HG03342 (cell line): ENCODE results near the gene PRPF6.
A peak's percentile ranks its signal among the peaks of the same experiment; 100 is the strongest.

ENCODE experiments used
- ATAC-seq: cut with Tn5 transposase; IDR thresholded peaks from one replicate; pipeline ENCODE4 v1.9.1; 2021; ENCODE audit warnings: mild to moderate bottlenecking, moderate library complexity; ENCODE audit not compliant: unreplicated experiment

Gene PRPF6

GRCh38 chr20:64062276-64062595 is 81.3 kb downstream of the PRPF6 start:
- ATAC-seq, result no peak

- ATAC-seq, result peak; percentile 81
Measured at GRCh38 chr20:64062596-64063388, 81.9 kb downstream of the PRPF6 start, which contains the start of gene TCEA2. Gene TCEA2 (plus strand): TSS chr20:64063198. CDS start chr20:64063313, 115 bp downstream.

DNA sequence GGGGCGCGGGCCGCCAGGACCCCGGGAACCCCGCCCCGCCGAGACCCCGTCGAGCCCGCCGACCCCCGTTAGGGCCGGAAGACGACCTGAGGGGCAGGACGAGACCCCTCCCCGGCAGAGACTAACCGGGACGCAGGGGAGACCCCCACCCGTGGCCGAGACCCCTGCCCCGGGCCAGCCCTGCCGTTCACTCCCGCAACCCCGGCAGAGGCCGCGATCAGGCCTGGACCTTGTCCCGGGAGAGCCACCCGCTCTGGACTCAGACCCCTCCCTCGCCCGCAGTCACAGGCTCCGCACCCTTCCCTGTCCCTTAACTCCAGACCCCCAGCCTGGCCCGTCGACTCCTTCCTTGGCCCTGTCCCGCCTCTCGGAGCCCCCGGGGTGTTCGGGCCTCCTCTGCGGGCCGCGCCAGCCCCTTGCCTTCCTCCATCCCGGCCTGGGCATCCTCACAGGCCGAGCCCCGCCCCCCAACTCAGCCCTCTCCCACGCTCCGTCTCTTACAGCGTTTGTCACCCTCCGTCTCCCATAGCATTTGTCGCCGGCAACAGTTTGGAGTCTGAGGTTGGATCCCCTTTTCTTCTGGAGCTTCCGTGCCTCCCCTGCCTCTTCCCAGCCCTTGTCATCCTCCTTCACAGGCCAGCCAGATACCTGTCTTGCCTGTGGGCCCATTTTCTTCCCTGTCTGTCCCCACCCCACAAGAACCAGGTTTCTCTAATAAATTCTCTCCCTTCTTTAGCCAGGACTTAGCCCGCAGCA is 82.6 kb downstream of the PRPF6 start:
- ATAC-seq, result no peak

DNA sequence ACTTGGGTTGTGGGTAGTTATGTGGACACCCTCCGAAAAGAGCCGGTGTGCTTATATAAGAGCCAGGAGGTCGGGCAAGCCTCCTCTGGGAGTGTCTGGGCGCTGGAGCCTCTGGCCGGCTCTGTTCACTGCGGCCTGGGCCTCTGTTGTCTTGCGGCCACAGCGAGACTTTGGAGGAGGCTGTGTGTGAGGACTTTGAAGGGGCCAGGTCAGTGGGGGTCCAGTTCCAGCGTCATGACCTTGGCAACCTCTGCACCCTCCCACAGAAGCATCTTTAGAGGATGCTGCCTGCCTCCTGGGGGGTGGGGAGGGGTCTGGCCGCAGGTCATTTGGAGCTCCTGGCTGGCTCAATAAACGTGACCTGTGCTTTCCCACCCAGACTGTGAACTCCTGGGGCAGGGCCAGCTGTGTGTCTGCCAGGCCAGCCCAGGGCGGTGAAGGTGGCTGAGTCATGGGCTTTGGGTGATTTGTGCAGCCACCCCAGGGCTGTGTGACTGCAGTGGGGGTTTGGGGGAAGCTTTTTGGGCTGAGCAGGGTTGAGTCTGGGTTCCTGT is 83.3 kb downstream of the PRPF6 start:
- ATAC-seq, result no peak

DNA sequence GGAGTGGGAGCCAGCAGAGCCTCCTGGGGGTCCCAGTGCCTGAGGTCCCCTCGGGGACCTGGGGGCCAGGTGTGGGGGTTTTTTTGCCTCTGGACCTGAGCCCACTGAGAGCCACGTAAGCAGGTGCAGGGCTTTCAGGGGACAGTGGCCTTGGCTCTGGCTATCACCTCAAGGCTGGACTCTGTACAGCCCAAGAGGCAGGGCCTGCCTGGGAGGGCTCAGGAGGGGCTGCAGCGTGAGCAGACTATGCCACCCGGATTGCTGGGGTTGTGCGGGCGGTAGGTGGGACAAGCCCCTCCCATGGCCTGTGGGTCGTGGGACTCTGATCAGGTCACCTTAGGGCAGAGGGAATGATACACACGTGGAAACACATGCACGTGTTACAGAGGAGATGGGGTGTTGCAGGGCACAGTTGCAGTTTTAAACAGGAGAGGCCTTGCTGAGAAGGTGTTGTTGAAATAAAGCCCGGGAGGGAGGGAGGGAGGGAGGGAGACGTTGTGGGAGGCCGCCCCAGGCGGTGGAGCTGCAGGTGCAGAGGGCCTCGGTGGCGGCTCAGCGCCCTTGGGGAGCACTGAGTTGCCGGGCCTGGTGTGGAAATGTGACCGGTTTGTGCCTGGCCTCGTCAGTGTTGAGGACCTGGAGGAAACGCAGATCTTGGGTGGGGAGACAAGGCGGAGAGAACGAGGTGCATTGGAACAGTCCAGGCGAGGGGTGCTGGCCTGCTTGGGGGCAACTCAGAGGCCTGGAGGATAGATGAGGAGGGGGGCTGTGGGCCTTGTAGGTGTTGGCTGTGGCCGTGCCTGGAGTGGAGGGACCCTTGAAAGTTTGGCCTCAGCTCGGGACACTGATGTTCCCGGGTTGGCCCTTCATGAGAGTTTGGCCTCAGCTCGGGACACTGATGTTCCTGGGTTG is 84.4 kb downstream of the PRPF6 start:
- no peak for ATAC-seq

- peak; percentile 41 for ATAC-seq
Measured at GRCh38 chr20:64065974-64066343, 85.0 kb downstream of the PRPF6 start.

DNA sequence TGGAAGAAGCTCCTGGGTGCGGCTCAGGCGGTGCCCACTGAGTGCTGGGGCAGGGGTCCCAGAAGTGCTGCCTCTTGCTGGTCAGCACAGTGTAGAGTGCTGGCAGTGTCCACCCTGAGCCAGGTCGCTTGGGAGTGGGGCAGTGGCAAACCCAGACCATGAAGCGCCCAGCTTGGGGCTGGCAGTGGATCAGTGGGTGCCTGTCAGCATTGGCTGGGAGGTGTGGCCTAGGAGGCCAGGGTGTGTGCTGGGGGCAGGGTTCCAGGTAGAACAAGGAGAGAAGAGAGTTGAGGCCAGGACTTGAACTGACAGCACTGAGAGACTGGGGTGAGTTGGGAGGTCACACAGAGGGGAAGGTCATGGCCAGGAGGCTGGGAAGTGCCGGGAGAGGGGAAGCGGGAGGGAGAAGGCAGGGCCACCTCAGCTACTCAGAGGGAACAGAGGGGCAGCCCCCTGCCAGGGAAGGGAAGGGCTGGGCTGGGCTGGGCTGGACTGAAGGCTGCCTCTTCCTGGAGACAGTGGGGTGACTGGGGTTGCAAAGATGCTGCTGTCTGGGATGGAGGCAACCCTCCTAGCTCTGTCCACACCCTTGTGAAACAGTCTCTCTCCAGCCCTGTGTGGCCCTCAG is 86.2 kb downstream of the PRPF6 start:
- no peak for ATAC-seq

DNA sequence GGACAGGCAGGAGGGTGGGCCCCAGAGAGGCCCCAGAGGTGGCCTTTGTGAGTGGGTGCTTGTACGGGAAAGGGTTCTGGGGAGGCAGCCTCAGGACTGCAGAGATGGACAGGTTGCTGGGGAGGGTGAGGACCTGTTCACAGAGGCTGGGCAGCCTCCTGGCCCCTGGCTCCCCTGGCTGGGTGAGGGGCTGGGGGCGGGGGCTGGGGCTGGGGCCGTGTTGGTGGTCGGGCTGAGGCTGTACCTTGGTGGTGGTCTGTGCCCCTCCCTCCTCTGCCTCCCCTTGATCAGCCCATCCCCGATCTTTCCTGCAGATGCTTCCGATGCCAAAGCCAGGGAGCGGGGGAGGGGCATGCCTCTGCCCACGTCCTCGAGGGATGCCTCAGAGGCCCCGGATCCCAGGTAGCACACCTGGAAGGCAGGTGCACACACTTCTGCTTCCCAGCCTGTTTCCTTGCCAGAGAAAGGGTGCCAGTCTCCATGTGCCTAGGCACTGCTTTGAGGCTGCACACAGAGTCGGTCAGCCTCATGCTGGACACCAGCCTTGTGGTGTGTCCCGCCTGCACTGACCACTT is 86.9 kb downstream of the PRPF6 start:
- no peak for ATAC-seq

- ATAC-seq, result no peak
Measured at GRCh38 chr20:64068386-64069208, 87.7 kb downstream of the PRPF6 start.

- ATAC-seq, result no peak
Measured at GRCh38 chr20:64069209-64069613, 88.3 kb downstream of the PRPF6 start.

GRCh38 chr20:64069614-64070243 is 88.8 kb downstream of the PRPF6 start:
- no peak for ATAC-seq

DNA sequence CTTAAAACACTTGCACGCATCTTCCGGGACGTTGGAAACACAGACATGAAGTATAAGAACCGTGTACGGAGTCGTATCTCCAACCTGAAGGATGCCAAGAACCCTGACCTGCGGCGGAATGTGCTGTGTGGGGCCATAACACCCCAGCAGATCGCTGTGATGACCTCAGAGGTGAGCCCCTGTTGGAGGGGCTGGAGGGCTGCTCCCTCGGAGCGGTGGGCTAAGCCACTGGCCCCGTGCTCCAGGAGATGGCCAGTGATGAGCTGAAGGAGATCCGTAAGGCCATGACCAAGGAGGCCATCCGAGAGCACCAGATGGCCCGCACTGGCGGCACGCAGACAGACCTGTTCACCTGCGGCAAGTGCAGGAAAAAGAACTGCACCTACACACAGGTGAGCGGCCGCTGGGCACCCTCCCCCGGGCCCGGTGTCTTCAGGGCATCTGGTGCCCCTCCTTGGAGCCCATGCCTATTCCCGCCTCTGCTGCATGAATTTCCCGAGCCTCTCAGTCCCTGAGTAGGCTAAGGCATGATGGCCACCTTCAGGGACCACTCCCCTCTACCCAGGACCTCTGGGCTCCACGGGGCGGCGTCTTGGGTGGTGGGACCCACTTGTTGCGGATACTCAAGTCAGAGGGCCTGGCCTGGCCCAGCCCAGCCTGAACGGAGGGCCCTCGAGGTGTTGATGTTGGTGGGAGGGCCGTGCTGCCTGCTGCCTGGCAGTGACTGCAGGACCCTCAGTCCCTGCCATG is 89.5 kb downstream of the PRPF6 start:
- no peak for ATAC-seq

DNA sequence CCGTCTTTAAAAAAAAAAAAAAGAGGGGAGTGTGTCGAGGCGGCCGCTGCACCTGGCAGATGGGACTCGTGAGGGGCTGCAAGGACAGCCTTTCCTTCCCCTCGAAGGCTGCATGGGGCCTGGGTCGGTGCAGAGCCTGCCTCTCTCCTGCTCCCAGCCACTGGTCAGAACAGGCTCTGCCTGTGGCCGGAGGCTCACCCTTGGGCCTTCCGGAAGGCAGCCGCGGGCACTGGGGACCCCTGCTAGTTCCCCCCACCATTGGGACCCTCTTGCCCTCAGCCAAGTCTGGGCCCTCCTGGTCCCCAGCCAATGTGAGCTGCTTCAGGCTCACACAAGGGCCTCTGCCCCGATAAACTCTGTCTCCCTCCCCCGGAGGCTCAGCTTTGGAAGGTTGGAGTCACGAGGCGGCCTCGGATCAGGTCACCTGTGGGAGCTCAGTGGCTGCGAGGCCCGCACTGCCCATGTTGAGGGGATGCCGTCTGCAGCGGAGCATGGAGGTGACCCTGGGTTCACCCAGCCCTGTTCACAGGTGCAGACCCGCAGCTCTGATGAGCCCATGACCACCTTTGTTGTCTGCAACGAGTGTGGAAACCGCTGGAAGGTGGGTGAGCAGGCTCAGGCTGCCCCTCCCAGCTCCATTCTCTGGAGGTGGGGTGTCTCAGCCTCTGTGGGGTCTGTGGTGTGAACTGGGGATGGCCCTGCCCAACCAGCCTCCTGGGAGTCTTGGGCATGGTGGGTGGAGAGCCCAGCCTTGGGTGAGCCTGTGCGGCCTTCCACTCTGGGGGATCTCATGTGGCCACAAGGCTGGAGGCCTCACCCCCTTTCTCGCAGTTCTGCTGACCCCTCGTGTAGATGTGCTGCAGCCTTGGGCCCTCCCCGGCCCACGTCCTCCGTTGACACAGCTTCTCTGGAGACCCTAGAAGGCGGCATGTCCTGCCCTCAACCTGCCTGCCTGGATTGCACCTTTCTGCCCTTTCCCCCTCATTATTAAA is 90.7 kb downstream of the PRPF6 start:
- ATAC-seq, result no peak

GRCh38 chr20:64072498-64073063 is 91.6 kb downstream of the PRPF6 start:
- ATAC-seq, result no peak

GRCh38 chr20:64073476-64074183 is 92.7 kb downstream of the PRPF6 start:
- ATAC-seq, result no peak

- ATAC-seq, result no peak
Measured at GRCh38 chr20:64074184-64074789, 93.4 kb downstream of the PRPF6 start.
